Endothelial cell of umbilical vein (primary cell): ENCODE results near the gene OR2C1. TPM values are rescaled to one million over a fixed set of nuclear protein-coding genes. Genes with fewer than 3 reads are reported as not detected.

Experiments
- BruUV-seq: library from RNA; stranded (reverse); fragments of 400-500 nt; replicated peaks from 2 replicates; lab custom pipeline; 2021; lab: Mats Ljungman, UMichigan
- CTCF ChIA-PET: fragments of 300-600, 350-600 bp; sonication (Branson Sonifier 250); formaldehyde crosslinking; loops from one replicate; lab custom pipeline; 2021; ENCODE audit warnings: antibody characterized with exemption, inconsistent platforms; lab: Charles Lee
- POLR2A ChIA-PET: fragments of 300-600, 350-600 bp; sonication (Branson Sonifier 250); formaldehyde crosslinking; loops from one replicate; lab custom pipeline; 2021; ENCODE audit warnings: antibody characterized with exemption, inconsistent platforms; lab: Charles Lee
- DNase-seq: peaks from one replicate; pipeline ENCODE4 v3.0.0-alpha.2; 2011; ENCODE audit warnings: low read depth, low spot score
- FAIRE-seq: peaks from 2 replicates; lab custom pipeline; 2011; peaks lifted over from hg19 to GRCh38; lab: Jason Lieb, UNC
- H2AFZ ChIP-seq: 2 replicates; pipeline ENCODE4 v1.6.0; 2012; ENCODE audit warnings: low read depth, low read length, control low read depth, inconsistent platforms
- H3K27ac ChIP-seq: 2 replicates; pipeline ENCODE4 v1.5.1; 2011; ENCODE audit warnings: low read depth, mild to moderate bottlenecking, control low read depth, low read length, moderate library complexity; ENCODE audit not compliant: insufficient read depth
- H3K27me3 ChIP-seq, 2 experiments: 2 replicates each; pipeline versions ENCODE4 v1.6.0 to v1.6.1; 2011; ENCODE audit warnings: low read length in 2 of 2, mixed read lengths in 1 of 2; ENCODE audit not compliant: control insufficient read depth in 2 of 2, insufficient read depth in 2 of 2
- H3K36me3 ChIP-seq, 2 experiments: 2 replicates in 1 of 2; 3 replicates in 1 of 2; pipeline ENCODE4 v1.5.1; 2011; ENCODE audit warnings: low read length in 2 of 2, mild to moderate bottlenecking in 1 of 2, moderate library complexity in 1 of 2; ENCODE audit not compliant: control insufficient read depth in 2 of 2, insufficient read depth in 2 of 2; ENCODE audit errors: extremely low read depth in 1 of 2
- H3K4me1 ChIP-seq: 3 replicates; pipeline ENCODE4 v1.5.1; 2011; ENCODE audit warnings: mild to moderate bottlenecking, low read length; ENCODE audit not compliant: control insufficient read depth, insufficient read depth; ENCODE audit errors: extremely low read depth
- H3K4me2 ChIP-seq: 2 replicates; pipeline ENCODE4 v1.6.1; 2011; ENCODE audit warnings: low read length, control low read depth, mixed read lengths; ENCODE audit not compliant: insufficient read depth
- H3K4me3 ChIP-seq, 3 experiments: fragments of 200-600 bp in 1 of 3; sonication (generic), shearing (Covaris generic) in 1 of 3; replicated peaks in 1 of 3; 2 replicates each; pipeline ENCODE4 v1.5.1; 2011 to 2016; ENCODE audit warnings: control low read depth in 3 of 3, low read length in 3 of 3, mild to moderate bottlenecking in 2 of 3, inconsistent platforms in 1 of 3, low read depth in 1 of 3, moderate library complexity in 1 of 3; ENCODE audit not compliant: insufficient read depth in 1 of 3
- H3K79me2 ChIP-seq: 2 replicates; pipeline ENCODE4 v1.6.0; 2012; ENCODE audit warnings: low read length, inconsistent platforms; ENCODE audit not compliant: control insufficient read depth, insufficient read depth
- H3K9ac ChIP-seq: replicated peaks from 2 replicates; pipeline ENCODE3; 2011; ENCODE audit warnings: low read length, control low read depth; ENCODE audit not compliant: insufficient read depth; ENCODE audit errors: extremely low read depth
- H3K9me1 ChIP-seq: replicated peaks from 3 replicates; pipeline ENCODE4 v1.6.0; 2011; ENCODE audit warnings: mild to moderate bottlenecking, low read length; ENCODE audit not compliant: control insufficient read depth, insufficient read depth; ENCODE audit errors: extremely low read depth
- H3K9me3 ChIP-seq: replicated peaks from 2 replicates; pipeline ENCODE4 v1.5.1; 2012; ENCODE audit warnings: low read length, inconsistent platforms; ENCODE audit not compliant: control insufficient read depth, insufficient read depth
- H4K20me1 ChIP-seq: replicated peaks from 2 replicates; pipeline ENCODE3; 2011; ENCODE audit warnings: mild to moderate bottlenecking, low read length; ENCODE audit not compliant: control insufficient read depth, insufficient read depth; ENCODE audit errors: extremely low read depth
- EZH2 ChIP-seq: IDR thresholded peaks from 2 replicates; pipeline ENCODE4 v1.6.1; 2012; ENCODE audit warnings: borderline replicate concordance, low read depth, mild to moderate bottlenecking, moderate library complexity, low read length, inconsistent platforms; ENCODE audit not compliant: severe bottlenecking
- FOS ChIP-seq: IDR thresholded peaks from 2 replicates; pipeline ENCODE4 v1.6.1; 2011; ENCODE audit warnings: mild to moderate bottlenecking, low read length, moderate library complexity, borderline replicate concordance; ENCODE audit not compliant: insufficient read depth
- GATA2 ChIP-seq: IDR thresholded peaks from 2 replicates; pipeline ENCODE4 v1.7.0; 2011; ENCODE audit warnings: low read depth, mild to moderate bottlenecking, moderate library complexity, mixed read lengths, low read length; ENCODE audit not compliant: insufficient read length, insufficient read depth
- MYC ChIP-seq: IDR thresholded peaks from one replicate; pipeline ENCODE4 v1.6.1; 2011; ENCODE audit warnings: mild to moderate bottlenecking, low read depth, low read length
- POLR2A ChIP-seq: IDR thresholded peaks from 2 replicates; pipeline ENCODE4 v1.6.1; 2012; ENCODE audit warnings: low read depth, mild to moderate bottlenecking, control low read depth, low read length
- POLR2AphosphoS5 ChIP-seq: IDR thresholded peaks from 2 replicates; pipeline ENCODE4 v1.6.1; 2012; ENCODE audit warnings: low read depth, mild to moderate bottlenecking, control low read depth, low read length, moderate library complexity; ENCODE audit not compliant: insufficient read depth
- dilution Hi-C: fragments of 300-500 bp; cut with MboI; formaldehyde crosslinking; loops from one replicate; pipeline ENCODE4 v1.15.0; 2019; ENCODE audit warnings: low sequenced_read_pairs; ENCODE audit not compliant: extremely low pct_ligation_motif_present
- intact Hi-C: fragments of 100-400 bp; cut with micrococcal nuclease; formaldehyde crosslinking; loops from one replicate; pipeline ENCODE4 v1.10.0; 2022
- polyA plus RNA-seq, 4 experiments: library from polyadenylated mRNA; depleted of rRNA in 3 of 4; stranded (reverse) in 3 of 4; unstranded in 1 of 4; fragments of >200 nt; gene quantifications; 2 replicates each; pipeline versions ENCODE4 v1.2.1 to v1.2.3, GENCODE V29; 2011 to 2012; ENCODE audit warnings: missing spikeins in 1 of 4
- total RNA-seq: library from RNA; stranded (reverse); gene quantifications from 2 replicates; pipeline ENCODE4 v1.2.3, GENCODE V29; 2021

The OR2C1 gene
- total and polyA plus RNA-seq, 2 donors (not counting 3 experiments of a cell fraction or from before 2014, with no cell fraction given) = not detected

DNA sequence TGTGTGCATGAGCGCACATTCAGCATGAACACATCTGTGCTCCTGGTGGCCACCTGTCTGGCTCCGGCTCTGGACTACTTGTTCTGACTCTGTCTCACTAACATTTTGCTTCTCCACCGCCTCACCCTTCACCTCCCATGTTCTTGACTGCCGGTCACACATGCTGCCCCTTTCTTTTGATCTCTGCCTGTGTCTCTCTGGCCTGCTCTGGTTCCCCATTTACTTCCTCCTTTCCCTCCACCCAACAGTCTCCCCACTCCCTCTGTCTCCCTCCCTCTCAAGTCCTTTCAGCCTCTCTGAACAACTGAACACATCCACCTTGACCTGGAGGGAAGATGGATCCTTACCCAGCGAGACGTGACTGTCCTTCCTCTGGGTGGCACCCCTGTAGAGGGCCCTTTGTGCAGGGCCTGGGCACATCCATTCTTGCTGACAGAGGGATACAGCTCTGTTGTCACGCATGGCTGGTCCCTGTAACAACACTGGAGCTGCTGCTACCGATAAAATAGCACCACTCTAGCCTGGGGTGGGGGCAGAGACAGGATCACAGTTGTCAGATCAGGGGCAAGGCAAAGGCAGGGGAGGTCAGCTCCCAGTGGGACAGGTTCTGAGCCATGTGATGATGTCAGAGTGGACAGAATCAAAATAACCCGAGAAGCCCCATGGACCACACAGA is 34.1 kb downstream of the OR2C1 start:
- CTCF ChIA-PET = no interaction called here
- no peaks in the 10 kb centered on the region for H3K27me3 ChIP-seq
- BruUV-seq = no TSS peak
- H3K9me1 ChIP-seq = no peaks in the 10 kb centered on the region
- DNase-seq = no peak
- no peak overlapping the region for H3K9ac ChIP-seq
- intact Hi-C loops = no loop called here
- dilution Hi-C loops = no loop called here
- H3K4me1 ChIP-seq = no peaks in the 10 kb centered on the region
- no peak for FAIRE-seq
- no peaks in the 10 kb centered on the region for H4K20me1 ChIP-seq
- H3K9me3 ChIP-seq = no peaks in the 10 kb centered on the region
- H3K4me2 ChIP-seq = no peak overlapping the region
- peaks cover 2 to 18% of the 10 kb centered on the region in 2 experiments for H3K36me3 ChIP-seq
- no peak overlapping the region for H3K27ac ChIP-seq
- TF ChIP-seq POLR2A (no peak), FOS (no peak), GATA2 (no peak)
- H2AFZ ChIP-seq = no peak overlapping the region
- peaks cover 2% of the 10 kb centered on the region for H3K79me2 ChIP-seq
- H3K4me3 ChIP-seq = no peak overlapping the region
- POLR2A ChIA-PET = no interaction called here

DNA sequence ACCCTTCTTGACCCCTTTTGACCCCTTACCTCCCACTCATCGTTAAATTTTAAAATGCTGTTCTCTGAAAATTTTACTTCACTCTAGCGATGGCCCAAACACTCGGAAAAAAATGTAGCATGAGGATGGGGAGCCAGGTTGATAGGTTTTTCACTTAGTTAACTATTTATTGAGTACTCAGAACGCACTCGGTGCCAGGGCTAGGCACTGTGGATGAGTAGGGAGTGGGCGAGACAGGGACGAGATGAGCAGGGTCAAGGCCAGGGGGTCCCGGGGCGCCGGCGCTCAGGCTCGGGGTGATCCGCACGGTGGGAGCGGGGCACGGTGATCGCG is 44.7 kb downstream of the OR2C1 start:
- DNase-seq = no peak
- Histone ChIP-seq H3K4me1 (peaks cover 13% of the 10 kb centered on the region), H4K20me1 (no peaks in the 10 kb centered on the region), H3K9me1 (no peaks in the 10 kb centered on the region), H3K9ac (peak overlapping the region; percentile 80), H3K9me3 (no peaks in the 10 kb centered on the region), H3K27me3 (no peaks in the 10 kb centered on the region), H3K79me2 (peaks cover 10% of the 10 kb centered on the region), H3K27ac (peak overlapping the region; percentile 42), H3K4me2 (peak overlapping the region; percentile 73), H2AFZ (peak overlapping the region; percentile 77), H3K36me3 (peaks cover 0 to 8% of the 10 kb centered on the region in 2 experiments), H3K4me3 (peak overlapping the region; percentile 66 to 87 (median 72))
- BruUV-seq = TSS peak; percentile 71
- dilution Hi-C loops = no loop called here
- no peak for FAIRE-seq
- ChIA-PET POLR2A (interaction anchor here (0.5 to 1.6 kb wide), 3 partner anchors 43 to 117 kb away, joined by 3 to 5 read pairs (median 5); partner anchors contain the start of genes NAA60, ZNF263 and ZNF597), CTCF (interaction anchor here (0.8 to 3.4 kb wide), 5 partner anchors 12 to 213 kb away, joined by 3 to 14 read pairs (median 4); partner anchors contain the start of genes CLUAP1 and OR1F1)
- no peak for TF ChIP-seq POLR2AphosphoS5
- no peak for TF ChIP-seq FOS
- TF ChIP-seq EZH2 = no peak
- TF ChIP-seq MYC = no peak
- TF ChIP-seq POLR2A = no peak
- intact Hi-C loops = loop anchor here (2.0 to 5.0 kb wide), 3 partner anchors 33 to 96 kb away; partner anchors contain the start of genes NAA60, TIGD7, ZNF597 and ZNF75A
